ENCODE measurements around the gene ZBTB17.

DNA sequence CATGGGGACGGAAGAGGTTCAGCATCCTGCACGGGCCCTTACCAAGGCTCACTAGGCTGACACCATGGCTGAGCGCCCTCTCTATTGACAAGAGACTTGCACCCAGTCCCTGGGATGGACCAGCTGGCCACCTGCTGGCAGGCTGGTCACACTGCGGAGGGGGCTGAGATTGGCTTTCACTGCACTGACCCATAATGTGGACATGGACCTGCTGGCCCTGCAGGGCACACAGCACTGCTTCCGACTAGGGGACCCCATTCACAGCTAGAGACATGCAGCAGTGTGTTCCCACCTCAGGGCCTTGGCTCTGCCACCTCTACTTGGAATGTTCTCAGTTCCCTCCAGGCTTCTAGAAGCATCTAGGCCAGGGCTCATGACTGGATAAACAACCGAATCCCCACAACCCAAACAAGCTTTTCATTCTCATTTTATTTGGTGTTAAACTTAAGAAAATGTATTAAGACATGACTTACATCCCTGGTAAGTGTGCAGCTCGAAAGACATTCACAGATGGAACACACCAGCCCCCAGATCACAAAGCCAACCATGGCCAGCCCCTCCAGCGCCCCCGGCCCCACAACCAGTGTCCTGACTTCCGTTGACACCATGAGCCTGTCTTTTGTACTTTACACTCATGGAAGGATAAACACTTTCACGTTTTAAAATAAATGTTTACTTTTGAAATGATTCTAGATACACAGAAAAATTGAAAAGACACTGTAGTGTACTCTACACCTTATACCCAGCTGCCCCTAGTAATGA is 18.9 kb upstream of the ZBTB17 start:
- TF ChIP-seq ZNF274 (IDR thresholded peaks at IDR 0.05; ENCODE audit: borderline replicate concordance, extremely low read depth, low read length) (no peak), EGR1 (IDR thresholded peaks at IDR 0.05; ENCODE audit: borderline replicate concordance, low read depth, low read length) (no peak), GTF2F1 (IDR thresholded peaks at IDR 0.05; ENCODE audit: borderline replicate concordance, low read depth, low read length) (no peak), BRCA1 (IDR thresholded peaks at IDR 0.05; ENCODE audit: low read depth, low read length) (no peak), SUZ12 (IDR thresholded peaks at IDR 0.05; ENCODE audit: low read length) (no peak), CHD2 (IDR thresholded peaks at IDR 0.05; ENCODE audit: low read length) (no peak), RFX5 (IDR thresholded peaks at IDR 0.05; ENCODE audit: borderline replicate concordance, low read depth, low read length) (no peak), TEAD4 (IDR thresholded peaks at IDR 0.05; ENCODE audit: low read depth, low read length) (no peak), JUND (IDR thresholded peaks at IDR 0.05; ENCODE audit: low read length) (no peak)
- TF ChIP-seq, protein P1, sequence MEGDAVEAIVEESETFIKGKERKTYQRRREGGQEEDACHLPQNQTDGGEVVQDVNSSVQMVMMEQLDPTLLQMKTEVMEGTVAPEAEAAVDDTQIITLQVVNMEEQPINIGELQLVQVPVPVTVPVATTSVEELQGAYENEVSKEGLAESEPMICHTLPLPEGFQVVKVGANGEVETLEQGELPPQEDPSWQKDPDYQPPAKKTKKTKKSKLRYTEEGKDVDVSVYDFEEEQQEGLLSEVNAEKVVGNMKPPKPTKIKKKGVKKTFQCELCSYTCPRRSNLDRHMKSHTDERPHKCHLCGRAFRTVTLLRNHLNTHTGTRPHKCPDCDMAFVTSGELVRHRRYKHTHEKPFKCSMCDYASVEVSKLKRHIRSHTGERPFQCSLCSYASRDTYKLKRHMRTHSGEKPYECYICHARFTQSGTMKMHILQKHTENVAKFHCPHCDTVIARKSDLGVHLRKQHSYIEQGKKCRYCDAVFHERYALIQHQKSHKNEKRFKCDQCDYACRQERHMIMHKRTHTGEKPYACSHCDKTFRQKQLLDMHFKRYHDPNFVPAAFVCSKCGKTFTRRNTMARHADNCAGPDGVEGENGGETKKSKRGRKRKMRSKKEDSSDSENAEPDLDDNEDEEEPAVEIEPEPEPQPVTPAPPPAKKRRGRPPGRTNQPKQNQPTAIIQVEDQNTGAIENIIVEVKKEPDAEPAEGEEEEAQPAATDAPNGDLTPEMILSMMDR (IDR thresholded peaks at IDR 0.05; ENCODE audit: control extremely low read depth in 1 of 3, insufficient read depth in 1 of 3, low read depth in 1 of 3, low read length in 3 of 3), result peak; percentile 64 to 71 (median 67)

Measured in H1 (cell line).